Breast epithelium (tissue), 4 donors: ENCODE measurements around the gene CYP24A1. TPM values are rescaled to one million over a fixed set of nuclear protein-coding genes. Genes with fewer than 3 reads are reported as not detected.

Source experiments
- DNase-seq, 2 donors: peaks; one replicate each; pipeline ENCODE4 v3.0.0-alpha.2; 2019; ENCODE audit warnings: low spot score in 2 of 2
- H3K27ac ChIP-seq, 2 donors: fragments of 200-600 bp; sonication (generic) in 1 of 2; one replicate each; pipeline ENCODE4 v1.5.1; 2016 to 2019; ENCODE audit warnings: mild to moderate bottlenecking in 1 of 2
- H3K27me3 ChIP-seq, 2 donors: fragments of 200-600 bp; sonication (generic) in 1 of 2; one replicate each; pipeline versions ENCODE4 v1.5.1 to v1.6.0; 2017 to 2019; ENCODE audit warnings: control low read depth in 1 of 2, mild to moderate bottlenecking in 1 of 2
- H3K36me3 ChIP-seq: fragments of 200-600 bp; one replicate; pipeline ENCODE4 v1.5.1; 2019
- H3K4me1 ChIP-seq, 2 donors: fragments of 200-600 bp; sonication (generic); one replicate each; pipeline ENCODE4 v1.5.1; 2016 to 2019; ENCODE audit warnings: control low read depth in 1 of 2
- H3K4me3 ChIP-seq, 3 donors: fragments of 200-600 bp; sonication (generic); 1 replicate in 2 of 3; 2 replicates in 1 of 3; pipeline ENCODE4 v1.5.1; 2016 to 2019; ENCODE audit warnings: mild to moderate bottlenecking in 3 of 3, moderate library complexity in 2 of 3
- H3K9me3 ChIP-seq, 2 donors: fragments of 200-600 bp; sonication (generic) in 1 of 2; one replicate each; pipeline ENCODE4 v1.5.1; 2016 to 2019; ENCODE audit warnings: control low read depth in 1 of 2
- CTCF ChIP-seq, 3 donors: fragments of 450-650 bp; IDR thresholded peaks; one replicate each; pipeline ENCODE4 v1.5.1; 2016 to 2017; ENCODE audit warnings: antibody characterized with exemption in 3 of 3, mild to moderate bottlenecking in 3 of 3, moderate library complexity in 3 of 3
- POLR2A ChIP-seq: fragments of 450-650 bp; IDR thresholded peaks from one replicate; pipeline ENCODE4 v1.6.1; 2016; ENCODE audit warnings: antibody characterized with exemption, mild to moderate bottlenecking, moderate library complexity
- POLR2AphosphoS5 ChIP-seq, 3 donors: sonication (generic); formaldehyde crosslinking; IDR thresholded peaks; one replicate each; pipeline ENCODE4 v1.6.1; 2017; ENCODE audit warnings: antibody characterized with exemption in 3 of 3
- intact Hi-C: fragments of 100-400 bp; cut with DNase I; formaldehyde crosslinking; loops from one replicate; pipeline ENCODE4 v1.15.1; 2023; ENCODE audit warnings: low total_unique reads
- total RNA-seq, 3 donors: library from RNA; depleted of rRNA; stranded (reverse); fragments of >200 nt; gene quantifications; one replicate each; pipeline ENCODE4 v1.1.0, GENCODE V29; 2016

The CYP24A1 gene
- total RNA-seq, 3 donors from 2014 or later: 2.0 to 6.4 TPM; not detected in 1

GRCh38 chr20:54103762-54104600, 69.8 kb downstream of the CYP24A1 start:
- Histone ChIP-seq H3K4me3 (no peak overlapping the region), H3K27me3 (no peaks in the 10 kb centered on the region), H3K27ac (no peak overlapping the region), H3K4me1 (no peaks in the 10 kb centered on the region), H3K36me3 (no peaks in the 10 kb centered on the region), H3K9me3 (no peaks in the 10 kb centered on the region)
- intact Hi-C loops: no loop called here
- TF ChIP-seq CTCF (IDR thresholded peaks at IDR 0.05): no peak
- TF ChIP-seq POLR2AphosphoS5 (IDR thresholded peaks at IDR 0.05): no peak
- TF ChIP-seq POLR2A: no peak
- no peak for DNase-seq

Other genes with a start within 250 kb of the CYP24A1 start
- 1 to 10 TPM in 1 of 3 donors, under 1 TPM in 1, not detected in 1; 0.98 to 3.1 TPM for gene BCAS1, start 103.4 kb downstream of the CYP24A1 start, total RNA-seq
- 10 to 100 TPM; 41.0 to 57.7 (median 52.1) TPM for gene PFDN4, start 34.1 kb upstream of the CYP24A1 start, total RNA-seq